ENCODE data around the gene NQO1.

GRCh38 chr16:69701452-69701851, 24.9 kb downstream of the NQO1 start:
- TF ChIP-seq CTCF (conservative IDR thresholded peaks at IDR 0.05 in 1 of 2, IDR thresholded peaks at IDR 0.05 in 1 of 2; ENCODE audit: extremely low read depth in 1 of 2, insufficient read depth in 1 of 2, low read depth in 1 of 2, low read length in 2 of 2) (no peak), EZH2 (IDR thresholded peaks at IDR 0.05; ENCODE audit: borderline replicate concordance, low read length) (no peak)
